ENCODE measurements around the gene SPNS2.

DNA sequence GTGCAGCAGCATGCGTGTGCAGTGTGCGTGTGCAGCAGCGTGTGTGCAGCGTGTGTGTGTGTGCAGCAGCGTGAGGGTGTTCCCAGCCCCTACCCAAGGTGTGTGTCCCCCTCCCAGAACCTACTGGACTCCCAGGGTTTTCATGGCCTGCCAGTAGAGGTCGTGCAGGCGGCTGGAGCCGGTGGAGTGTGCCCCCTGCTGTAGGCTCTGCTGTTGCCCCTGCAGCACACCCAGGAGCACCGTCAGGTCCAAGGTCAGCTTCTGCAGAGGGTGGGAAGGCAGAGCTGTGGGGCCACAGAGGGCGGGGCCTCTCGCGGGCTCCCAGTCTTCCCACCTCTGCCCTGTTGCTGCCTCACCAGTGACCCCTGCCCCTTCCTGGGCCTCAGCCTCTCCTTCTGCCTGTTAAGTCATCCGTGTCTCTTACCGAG, 41.6 kb downstream of the SPNS2 start:
- TF ChIP-seq, protein P1, sequence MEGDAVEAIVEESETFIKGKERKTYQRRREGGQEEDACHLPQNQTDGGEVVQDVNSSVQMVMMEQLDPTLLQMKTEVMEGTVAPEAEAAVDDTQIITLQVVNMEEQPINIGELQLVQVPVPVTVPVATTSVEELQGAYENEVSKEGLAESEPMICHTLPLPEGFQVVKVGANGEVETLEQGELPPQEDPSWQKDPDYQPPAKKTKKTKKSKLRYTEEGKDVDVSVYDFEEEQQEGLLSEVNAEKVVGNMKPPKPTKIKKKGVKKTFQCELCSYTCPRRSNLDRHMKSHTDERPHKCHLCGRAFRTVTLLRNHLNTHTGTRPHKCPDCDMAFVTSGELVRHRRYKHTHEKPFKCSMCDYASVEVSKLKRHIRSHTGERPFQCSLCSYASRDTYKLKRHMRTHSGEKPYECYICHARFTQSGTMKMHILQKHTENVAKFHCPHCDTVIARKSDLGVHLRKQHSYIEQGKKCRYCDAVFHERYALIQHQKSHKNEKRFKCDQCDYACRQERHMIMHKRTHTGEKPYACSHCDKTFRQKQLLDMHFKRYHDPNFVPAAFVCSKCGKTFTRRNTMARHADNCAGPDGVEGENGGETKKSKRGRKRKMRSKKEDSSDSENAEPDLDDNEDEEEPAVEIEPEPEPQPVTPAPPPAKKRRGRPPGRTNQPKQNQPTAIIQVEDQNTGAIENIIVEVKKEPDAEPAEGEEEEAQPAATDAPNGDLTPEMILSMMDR (IDR thresholded peaks at IDR 0.05; ENCODE audit: control extremely low read depth in 1 of 3, insufficient read depth in 1 of 3, low read depth in 1 of 3, low read length in 3 of 3), result peak; percentile 46 to 96 (median 56)
- TF ChIP-seq NRF1 (IDR thresholded peaks at IDR 0.05; ENCODE audit: low read depth, low read length) (no peak), POLR2A (IDR thresholded peaks at IDR 0.05; ENCODE audit: control extremely low read depth in 1 of 2, low read depth in 2 of 2, low read length in 2 of 2) (no peak), PHF8 (conservative IDR thresholded peaks at IDR 0.05; ENCODE audit: low read depth, low read length) (no peak), CREB1 (IDR thresholded peaks at IDR 0.05) (no peak), SP1 (IDR thresholded peaks at IDR 0.05; ENCODE audit: low read depth, low read length) (no peak), YY1 (IDR thresholded peaks at IDR 0.05; ENCODE audit: low read depth, low read length) (no peak)
